Right lobe of liver (tissue), 4 donors: ENCODE measurements around the gene TSPO.

Experiments used
- CTCF ChIP-seq, 4 donors: fragments of 200-600 bp in 3 of 4; fragments of 450-650 bp in 1 of 4; IDR thresholded peaks; one replicate each; pipeline versions ENCODE4 v1.5.1 to v1.8.0; 2016 to 2022; ENCODE audit warnings: antibody characterized with exemption in 4 of 4, mild to moderate bottlenecking in 2 of 4
- POLR2A ChIP-seq: fragments of 450-650 bp; IDR thresholded peaks from one replicate; pipeline ENCODE4 v1.6.1; 2017; ENCODE audit warnings: antibody characterized with exemption, mild to moderate bottlenecking
- donor health status: DM: no; HTN: no; CAD: no.
- donor health status: DM: no; HTN: no; CAD: no.
- donor health status: DM: no; HTN: yes; CAD: no.

DNA sequence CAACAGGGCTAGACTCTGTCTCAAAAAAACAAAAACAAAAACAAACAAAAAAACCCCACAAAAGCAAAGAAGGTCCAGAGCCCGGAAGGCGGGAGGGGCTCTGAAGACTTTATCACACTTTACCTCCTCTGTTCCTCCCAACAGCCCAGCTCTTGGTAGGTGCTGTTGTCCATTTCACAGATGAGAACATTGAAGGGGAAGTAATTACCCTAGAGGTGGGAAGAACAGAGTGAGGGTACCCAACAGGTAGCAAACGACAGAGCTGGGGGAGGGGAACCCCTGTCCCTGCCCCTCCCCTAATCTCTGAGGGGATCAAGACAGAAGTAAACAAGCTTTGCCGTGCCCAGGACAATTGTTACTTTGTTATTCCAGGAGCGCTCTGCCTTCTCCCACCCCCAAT is 41.8 kb upstream of the TSPO start:
- TF ChIP-seq CTCF (IDR thresholded peaks at IDR 0.05) (no peak), POLR2A (no peak)
